Activated T-helper 2 cell treated with anti-CD3 and anti-CD28 coated beads, Interferon-gamma antibody, Interleukin-2, Interleukin-4, amounts not matched to agents 10 μg/mL and 5 μg/mL and 100 μg/mL, durations not matched to agents 14 hours and 24 hours and 36 hours (primary cell): ENCODE measurements around the gene DNAJB7. TPM values are rescaled to one million over a fixed set of nuclear protein-coding genes. Genes with fewer than 3 reads are reported as not detected.
"Not testable (repeated sequence)": the region's sequence is repeated elsewhere in the genome, so short reads cannot be mapped to it uniquely, and the experiment has no call there.

Source experiments
- DNase-seq: peaks from one replicate; pipeline ENCODE4 v3.0.0; 2021; ENCODE audit warnings: low spot score
- H3K27ac Mint-ChIP-seq: one replicate; pipeline ENCODE4 v1.8.0; 2021; ENCODE audit warnings: mixed read lengths
- H3K27me3 Mint-ChIP-seq: one replicate; pipeline ENCODE4 v1.8.0; 2021; ENCODE audit warnings: low read depth, mixed read lengths
- H3K36me3 Mint-ChIP-seq: one replicate; pipeline ENCODE4 v1.8.0; 2021; ENCODE audit warnings: low read depth, mixed read lengths
- H3K4me1 Mint-ChIP-seq: one replicate; pipeline ENCODE4 v1.8.0; 2021; ENCODE audit warnings: low read depth, mixed read lengths
- H3K4me3 Mint-ChIP-seq: one replicate; pipeline ENCODE4 v1.8.0; 2021; ENCODE audit warnings: low read depth, mild to moderate bottlenecking, moderate library complexity, mixed read lengths
- H3K9me3 Mint-ChIP-seq: one replicate; pipeline ENCODE4 v1.8.0; 2021; ENCODE audit warnings: mixed read lengths
- intact Hi-C: fragments of 100-400 bp; cut with micrococcal nuclease; formaldehyde crosslinking; loops from one replicate; pipeline ENCODE4 v1.15.1; 2023
- total RNA-seq: library from RNA; stranded (reverse); gene quantifications from 2 replicates; pipeline ENCODE4 v1.2.3, GENCODE V29; 2022

Gene DNAJB7
- total RNA-seq: not detected in 2 replicates

GRCh38 chr22:40862013-40862412 lies at the start of gene DNAJB7:
TSS of gene DNAJB7 (minus strand) at chr22:40862113. CDS start at chr22:40861994, 119 bp downstream.
- Mint-ChIP-seq H3K9me3 (no peaks in the 10 kb centered on the region), H3K36me3 (no peaks in the 10 kb centered on the region), H3K27ac (no peak within 1 kb of the TSS), H3K27me3 (no peaks in the 10 kb centered on the region), H3K4me3 (no peak within 1 kb of the TSS), H3K4me1 (peaks cover 17% of the 10 kb centered on the region)
- DNase-seq: no peak
- intact Hi-C loops: no loop called here

- no peak overlapping the region for H3K27ac Mint-ChIP-seq
- intact Hi-C loops: no loop called here
- no peaks in the 10 kb centered on the region for H3K9me3 Mint-ChIP-seq
- no peak overlapping the region for H3K4me3 Mint-ChIP-seq
- DNase-seq: no peak
- H3K4me1 Mint-ChIP-seq: peaks cover 2% of the 10 kb centered on the region
- peaks cover 9% of the 10 kb centered on the region for H3K36me3 Mint-ChIP-seq
- no peaks in the 10 kb centered on the region for H3K27me3 Mint-ChIP-seq
Observed at GRCh38 chr22:40908895-40909294, 47.0 kb upstream of the DNAJB7 start.

- peaks cover 17% of the 10 kb centered on the region for H3K4me1 Mint-ChIP-seq
- H3K27me3 Mint-ChIP-seq: no peaks in the 10 kb centered on the region
- intact Hi-C loops: no loop called here
- no peak for DNase-seq
- H3K27ac Mint-ChIP-seq: peak overlapping the region; percentile 18
- H3K4me3 Mint-ChIP-seq: no peak overlapping the region
- H3K9me3 Mint-ChIP-seq: no peaks in the 10 kb centered on the region
- H3K36me3 Mint-ChIP-seq: peaks cover 12% of the 10 kb centered on the region
Observed at GRCh38 chr22:40904101-40904500, 42.2 kb upstream of the DNAJB7 start.

GRCh38 chr22:40898850-40899357 lies 37.0 kb upstream of the DNAJB7 start:
- peak overlapping the region; percentile 70 for H3K27ac Mint-ChIP-seq
- no peak for DNase-seq
- intact Hi-C loops: loop anchor here (2.0 to 5.0 kb wide), 2 partner anchors 80 to 217 kb away; partner anchors contain the start of gene SLC25A17

GRCh38 chr22:40894417-40894816 lies 32.5 kb upstream of the DNAJB7 start:
- Mint-ChIP-seq H3K36me3 (peaks cover under 1% of the 10 kb centered on the region), H3K27me3 (no peaks in the 10 kb centered on the region), H3K27ac (no peak overlapping the region), H3K4me3 (no peak overlapping the region), H3K9me3 (no peaks in the 10 kb centered on the region), H3K4me1 (peaks cover 8% of the 10 kb centered on the region)
- no peak for DNase-seq
- intact Hi-C loops: no loop called here

More at GRCh38 chr22:40898850-40899357, 37.0 kb upstream of the DNAJB7 start:
- H3K36me3 Mint-ChIP-seq: peaks cover 6% of the 10 kb centered on the region
- H3K4me1 Mint-ChIP-seq: peaks cover 20% of the 10 kb centered on the region
- no peaks in the 10 kb centered on the region for H3K9me3 Mint-ChIP-seq
- H3K4me3 Mint-ChIP-seq: peak overlapping the region; percentile 11
- H3K27me3 Mint-ChIP-seq: no peaks in the 10 kb centered on the region

- no peak for DNase-seq
- no peaks in the 10 kb centered on the region for H3K9me3 Mint-ChIP-seq
- intact Hi-C loops: no loop called here
- H3K4me1 Mint-ChIP-seq: peaks cover 2% of the 10 kb centered on the region
- H3K27me3 Mint-ChIP-seq: no peaks in the 10 kb centered on the region
- no peak overlapping the region for H3K4me3 Mint-ChIP-seq
- H3K36me3 Mint-ChIP-seq: peaks cover 17% of the 10 kb centered on the region
- H3K27ac Mint-ChIP-seq: no peak overlapping the region
Observed at GRCh38 chr22:40890881-40891280, 29.0 kb upstream of the DNAJB7 start.

- Mint-ChIP-seq H3K36me3 (peaks cover 20% of the 10 kb centered on the region), H3K27me3 (no peaks in the 10 kb centered on the region), H3K9me3 (no peaks in the 10 kb centered on the region), H3K4me1 (peaks cover 2% of the 10 kb centered on the region), H3K4me3 (no peak overlapping the region), H3K27ac (no peak overlapping the region)
- DNase-seq: no peak
- intact Hi-C loops: no loop called here
Observed at GRCh38 chr22:40889116-40889515, 27.2 kb upstream of the DNAJB7 start.

- no peak overlapping the region for H3K4me3 Mint-ChIP-seq
- DNase-seq: no peak
- H3K9me3 Mint-ChIP-seq: no peaks in the 10 kb centered on the region
- H3K36me3 Mint-ChIP-seq: no peaks in the 10 kb centered on the region
- intact Hi-C loops: no loop called here
- no peaks in the 10 kb centered on the region for H3K4me1 Mint-ChIP-seq
- no peaks in the 10 kb centered on the region for H3K27me3 Mint-ChIP-seq
- no peak overlapping the region for H3K27ac Mint-ChIP-seq
Observed at GRCh38 chr22:40878922-40879321, 17.0 kb upstream of the DNAJB7 start.

- Mint-ChIP-seq H3K27ac (no peak overlapping the region), H3K4me3 (no peak overlapping the region), H3K9me3 (no peaks in the 10 kb centered on the region), H3K4me1 (no peaks in the 10 kb centered on the region), H3K36me3 (no peaks in the 10 kb centered on the region), H3K27me3 (no peaks in the 10 kb centered on the region)
- DNase-seq: no peak
- intact Hi-C loops: no loop called here
Observed at GRCh38 chr22:40877488-40877887, 15.6 kb upstream of the DNAJB7 start.

GRCh38 chr22:40876907-40877306 lies 15.0 kb upstream of the DNAJB7 start:
- Mint-ChIP-seq H3K9me3 (no peaks in the 10 kb centered on the region), H3K36me3 (no peaks in the 10 kb centered on the region), H3K27ac (no peak overlapping the region), H3K27me3 (no peaks in the 10 kb centered on the region), H3K4me1 (no peaks in the 10 kb centered on the region), H3K4me3 (no peak overlapping the region)
- no peak for DNase-seq
- intact Hi-C loops: no loop called here

- Mint-ChIP-seq H3K4me1 (no peaks in the 10 kb centered on the region), H3K9me3 (no peaks in the 10 kb centered on the region), H3K36me3 (peaks cover 3% of the 10 kb centered on the region), H3K4me3 (no peak overlapping the region), H3K27ac (no peak overlapping the region), H3K27me3 (no peaks in the 10 kb centered on the region)
- DNase-seq: no peak
- intact Hi-C loops: no loop called here
Observed at GRCh38 chr22:40875111-40875510, 13.2 kb upstream of the DNAJB7 start.

- intact Hi-C loops: no loop called here
- no peaks in the 10 kb centered on the region for H3K9me3 Mint-ChIP-seq
- H3K27me3 Mint-ChIP-seq: no peaks in the 10 kb centered on the region
- peaks cover 3% of the 10 kb centered on the region for H3K36me3 Mint-ChIP-seq
- H3K4me1 Mint-ChIP-seq: no peaks in the 10 kb centered on the region
- no peak overlapping the region for H3K4me3 Mint-ChIP-seq
- no peak overlapping the region for H3K27ac Mint-ChIP-seq
- DNase-seq: no peak
Observed at GRCh38 chr22:40874016-40874415, 12.1 kb upstream of the DNAJB7 start.

GRCh38 chr22:40868379-40868778 lies 6.5 kb upstream of the DNAJB7 start:
- H3K4me1 Mint-ChIP-seq, H3K4me3 Mint-ChIP-seq, H3K27ac Mint-ChIP-seq, DNase-seq, intact Hi-C loops, H3K36me3 Mint-ChIP-seq, H3K27me3 Mint-ChIP-seq, H3K9me3 Mint-ChIP-seq: not testable (repeated sequence)

- intact Hi-C loops: no loop called here
- H3K27ac Mint-ChIP-seq: no peak overlapping the region
- H3K27me3 Mint-ChIP-seq: no peaks in the 10 kb centered on the region
- no peak for DNase-seq
- H3K4me3 Mint-ChIP-seq: no peak overlapping the region
- H3K36me3 Mint-ChIP-seq: peaks cover 3% of the 10 kb centered on the region
- H3K4me1 Mint-ChIP-seq: peaks cover 8% of the 10 kb centered on the region
- no peaks in the 10 kb centered on the region for H3K9me3 Mint-ChIP-seq
Observed at GRCh38 chr22:40867109-40867508, 5.2 kb upstream of the DNAJB7 start.
